SK-N-DZ (cell line): ENCODE results near the gene PHOX2A.

ENCODE experiments used
- DNase-seq: peaks from one replicate; pipeline ENCODE4 v3.0.0-alpha.2; 2015; ENCODE audit warnings: low spot score

PHOX2A gene

DNA sequence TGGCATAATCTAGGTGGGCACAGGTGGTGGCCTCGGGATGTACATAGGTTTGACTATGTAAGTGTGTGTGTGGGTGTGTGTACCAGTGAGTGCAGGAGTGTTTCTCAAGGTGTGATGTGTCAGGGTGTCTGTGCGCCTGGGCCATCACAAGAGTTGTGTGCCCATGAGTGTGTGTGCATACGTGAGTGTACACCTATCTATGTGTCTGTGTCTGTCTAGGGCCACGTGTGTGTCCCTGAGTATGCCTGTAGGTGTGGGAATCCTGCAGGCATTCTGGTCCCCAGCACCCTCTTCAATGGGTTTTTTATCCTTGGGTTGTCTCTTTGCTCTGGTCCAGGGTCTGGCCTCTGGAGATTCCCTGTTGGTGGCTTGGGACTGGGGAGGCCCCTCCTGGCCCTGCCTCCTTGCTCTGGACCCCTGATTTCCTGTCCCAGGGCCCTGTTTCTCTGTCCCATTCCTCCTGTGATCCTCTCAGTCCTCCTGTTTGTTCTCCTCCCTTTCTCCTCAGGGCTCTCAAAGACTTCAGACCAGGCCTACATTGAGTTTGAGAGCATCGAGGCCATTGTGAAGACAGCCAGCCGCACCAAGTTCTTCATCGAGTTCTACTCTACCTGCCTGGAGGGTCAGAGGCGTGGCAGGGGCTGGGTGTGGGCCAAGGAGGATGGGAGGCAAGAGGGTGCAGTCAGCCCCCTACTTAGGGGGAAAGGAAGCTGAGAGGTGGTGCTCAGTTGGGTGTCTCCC is 10.0 kb downstream of the PHOX2A start:
- DNase-seq = no peak

DNA sequence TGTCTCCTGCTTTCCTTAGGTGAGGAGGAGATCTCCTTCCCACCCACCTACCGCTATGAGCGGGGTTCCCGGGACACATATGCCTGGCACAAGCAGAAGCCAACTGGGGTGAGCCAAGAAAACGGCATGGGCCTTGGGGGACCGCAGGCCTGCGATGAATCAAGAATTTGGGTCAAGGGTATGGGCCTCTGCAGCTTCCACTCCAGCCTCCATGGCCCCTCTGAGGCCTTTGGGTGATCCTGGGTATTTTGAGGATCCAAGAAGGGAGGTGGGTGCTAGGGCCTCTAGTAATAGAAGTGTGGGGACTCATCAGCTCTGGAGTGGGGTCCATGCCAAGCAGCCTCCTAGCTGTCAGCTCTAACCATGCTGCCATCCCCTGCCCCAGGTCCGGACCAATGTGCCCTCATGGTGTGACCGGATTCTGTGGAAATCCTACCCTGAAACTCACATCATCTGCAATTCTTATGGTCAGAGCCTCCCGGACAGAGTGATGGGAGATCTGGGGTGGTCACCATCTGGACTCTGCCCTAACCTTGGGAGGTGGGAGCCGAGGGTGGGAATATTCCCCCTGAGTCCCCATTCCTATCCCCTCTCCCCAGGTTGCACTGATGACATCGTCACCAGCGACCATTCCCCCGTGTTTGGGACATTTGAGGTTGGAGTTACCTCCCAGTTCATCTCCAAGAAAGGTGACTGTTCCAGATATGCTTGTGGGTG is 10.8 kb downstream of the PHOX2A start:
- no peak for DNase-seq

- DNase-seq = no peak
Observed at GRCh38 chr11:72232260-72233055, 11.5 kb downstream of the PHOX2A start.

- no peak for DNase-seq
Observed at GRCh38 chr11:72231396-72232259, 12.3 kb downstream of the PHOX2A start.

- DNase-seq = no peak
Observed at GRCh38 chr11:72230764-72231365, 13.1 kb downstream of the PHOX2A start.

- no peak for DNase-seq
Observed at GRCh38 chr11:72229925-72230763, 13.8 kb downstream of the PHOX2A start.

- no peak for DNase-seq
Observed at GRCh38 chr11:72229336-72229924, 14.5 kb downstream of the PHOX2A start.

DNA sequence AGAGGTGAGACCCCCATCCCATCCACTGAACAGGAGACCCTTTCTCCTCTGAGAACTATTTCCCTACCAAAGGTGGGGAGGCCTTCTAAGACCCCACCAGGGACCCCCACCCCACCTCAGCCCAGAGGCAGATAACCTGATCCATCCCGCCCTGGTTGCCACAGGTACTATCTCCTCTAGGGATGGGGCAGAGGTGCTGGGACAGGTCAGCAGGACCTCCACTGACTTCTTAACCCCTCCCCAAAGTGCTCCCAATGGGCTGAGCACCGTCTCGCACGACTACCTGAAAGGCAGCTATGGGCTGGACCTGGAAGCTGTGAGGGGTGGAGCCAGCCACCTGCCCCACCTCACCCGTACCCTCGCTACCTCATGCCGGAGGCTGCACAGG is 15.1 kb downstream of the PHOX2A start:
- no peak for DNase-seq

GRCh38 chr11:72228229-72228843 is 15.6 kb downstream of the PHOX2A start:
- DNase-seq = no peak

DNA sequence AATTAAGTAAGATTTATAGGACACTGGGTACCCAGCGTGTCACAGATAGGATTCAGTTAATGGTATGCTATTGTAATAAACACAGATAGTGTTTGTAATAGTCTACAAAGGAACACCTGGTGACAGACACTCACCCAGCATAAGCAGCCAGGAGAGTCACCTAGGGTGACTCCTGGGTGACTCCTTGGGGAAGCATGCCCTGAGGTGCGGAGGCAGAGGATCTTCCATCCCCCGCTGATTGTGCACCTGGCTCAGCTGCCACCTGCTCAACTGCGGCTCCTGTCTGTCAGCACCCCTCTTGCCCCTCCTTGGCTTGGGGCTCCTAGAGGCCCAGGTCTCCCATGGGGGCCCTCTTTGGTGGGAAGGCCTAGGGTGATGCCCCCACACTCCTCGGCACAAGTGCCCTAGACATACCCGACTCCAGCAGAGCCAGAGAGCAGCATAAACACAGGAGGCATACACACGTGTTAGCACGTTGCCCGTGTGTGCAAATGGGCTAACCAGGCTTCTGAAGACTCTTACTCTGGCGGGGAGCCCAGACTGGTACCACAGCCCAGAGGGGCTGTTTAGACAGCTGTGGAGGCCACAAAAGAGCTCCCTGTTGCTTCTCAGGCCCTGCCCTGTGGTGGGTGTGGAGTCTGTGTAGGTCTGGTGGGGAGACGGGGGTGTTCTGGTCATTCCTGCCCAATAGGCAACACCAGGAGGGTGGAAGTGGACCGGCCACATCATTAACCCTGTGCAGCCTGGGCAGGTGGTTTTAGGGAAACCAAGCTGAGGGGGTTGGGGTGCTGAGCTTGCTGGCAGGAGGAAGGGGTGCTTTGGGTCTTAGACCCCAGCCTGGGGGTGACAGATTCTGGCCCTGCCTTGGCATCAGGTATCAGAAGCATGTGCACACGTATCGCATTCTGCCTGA is 16.4 kb downstream of the PHOX2A start:
- no peak for DNase-seq

- DNase-seq = no peak
Observed at GRCh38 chr11:72226701-72227100, 17.3 kb downstream of the PHOX2A start.

DNA sequence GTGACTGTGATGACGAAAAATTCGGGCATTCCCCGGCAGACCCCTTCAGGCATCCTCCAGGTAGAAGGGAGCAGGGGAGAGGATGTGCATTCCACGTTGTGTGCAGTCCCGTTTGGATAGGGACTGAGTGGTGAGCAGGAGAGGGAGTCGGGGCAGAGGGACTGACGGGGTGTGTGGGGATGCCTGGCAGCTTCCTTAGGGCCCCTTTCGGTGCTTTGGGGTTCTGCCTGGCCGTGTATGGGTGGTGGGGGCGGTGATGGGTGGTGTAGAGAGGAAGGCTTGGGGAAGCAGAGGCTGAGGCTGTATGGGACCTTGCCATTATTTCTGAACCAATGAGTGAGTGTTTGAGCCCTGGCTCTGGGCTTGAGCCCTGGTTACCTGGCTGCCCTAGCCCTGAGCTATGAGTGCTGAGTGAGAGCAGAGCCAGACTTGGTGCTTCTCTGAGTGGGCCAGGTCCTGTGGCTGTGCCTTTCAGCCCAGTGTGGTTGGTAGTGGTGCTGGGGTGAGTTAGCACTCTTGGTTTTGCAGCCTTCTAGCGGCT is 18.5 kb downstream of the PHOX2A start:
- DNase-seq = no peak

- no peak for DNase-seq
Observed at GRCh38 chr11:72224564-72225410, 19.2 kb downstream of the PHOX2A start, which contains the start of gene INPPL1. TSS of gene INPPL1 (plus strand) at chr11:72224767. CDS start at chr11:72224985, 218 bp downstream.

GRCh38 chr11:72223615-72224563 is 20.1 kb downstream of the PHOX2A start:
- peak; percentile 56 for DNase-seq

GRCh38 chr11:72222907-72223614 is 20.9 kb downstream of the PHOX2A start:
- peak; percentile 95 for DNase-seq
